ENCODE data around the gene CLIC6.
"Not testable (repeated sequence)": the region's sequence is repeated elsewhere in the genome, so short reads cannot be mapped to it uniquely, and the experiment has no call there.

The CLIC6 gene

GRCh38 chr21:34653522-34653921 is 15.3 kb upstream of the CLIC6 start:
- DNase-seq = no peak

- DNase-seq = no peak
These were observed 6.9 kb upstream of the CLIC6 start for GRCh38 chr21:34661848-34662247.

GRCh38 chr21:34667761-34668160 is 1.0 kb upstream of the CLIC6 start:
- DNase-seq = no peak

- peak in 1 of 5 donors; percentile 15 for DNase-seq
These were observed 520 bp downstream of the CLIC6 start for GRCh38 chr21:34669149-34669879.

- not testable (repeated sequence) for DNase-seq
These were observed 1.1 kb downstream of the CLIC6 start for GRCh38 chr21:34669880-34670219.

- no peak for DNase-seq
These were observed 1.6 kb downstream of the CLIC6 start for GRCh38 chr21:34670220-34670961.

GRCh38 chr21:34670962-34671348 is 2.2 kb downstream of the CLIC6 start:
- DNase-seq = no peak

- no peak for DNase-seq
These were observed 2.7 kb downstream of the CLIC6 start for GRCh38 chr21:34671462-34671861.

- no peak for DNase-seq
These were observed 3.1 kb downstream of the CLIC6 start for GRCh38 chr21:34671891-34672290.

GRCh38 chr21:34673006-34673405 is 4.2 kb downstream of the CLIC6 start:
- DNase-seq = no peak

GRCh38 chr21:34674468-34674867 is 5.7 kb downstream of the CLIC6 start:
- no peak for DNase-seq

- DNase-seq = no peak
These were observed 7.1 kb downstream of the CLIC6 start for GRCh38 chr21:34675871-34676270.

- no peak for DNase-seq
These were observed 10.3 kb downstream of the CLIC6 start for GRCh38 chr21:34679051-34679450.

- DNase-seq = no peak
These were observed 15.5 kb downstream of the CLIC6 start for GRCh38 chr21:34684174-34684876.

GRCh38 chr21:34687065-34687464 is 18.3 kb downstream of the CLIC6 start:
- DNase-seq = no peak

GRCh38 chr21:34687745-34688144 is 19.0 kb downstream of the CLIC6 start:
- DNase-seq = no peak

- DNase-seq = no peak
These were observed 19.4 kb downstream of the CLIC6 start for GRCh38 chr21:34688145-34688544.

- no peak for DNase-seq
These were observed 19.9 kb downstream of the CLIC6 start for GRCh38 chr21:34688715-34689114.

- DNase-seq = no peak
These were observed 21.4 kb downstream of the CLIC6 start for GRCh38 chr21:34690041-34690792.

- DNase-seq = no peak
These were observed 22.0 kb downstream of the CLIC6 start for GRCh38 chr21:34690793-34691175.

GRCh38 chr21:34691390-34692032 is 22.7 kb downstream of the CLIC6 start:
- DNase-seq = no peak

GRCh38 chr21:34692458-34693020 is 23.7 kb downstream of the CLIC6 start:
- DNase-seq = no peak

Data from T-helper 1 cell (primary cell).